HepG2 (cell line): ENCODE results near the gene MZF1. TPM values are rescaled to one million over a fixed set of nuclear protein-coding genes. Genes with fewer than 3 reads are reported as not detected.

Experiments used
- ATAC-seq: fragments of 200-7000 bp; cut with Tn5 transposase; 3 replicates; pipeline ENCODE4 v1.9.1; 2020; ENCODE audit warnings: mild to moderate bottlenecking, moderate library complexity
- BruUV-seq: library from RNA; stranded (reverse); fragments of 400-500 nt; replicated peaks from 2 replicates; lab custom pipeline; 2021; lab: Mats Ljungman, UMichigan
- CTCF ChIA-PET: fragments of 300-600 bp; formaldehyde crosslinking; extraction: SDS; loops from one replicate; lab custom pipeline; 2021; ENCODE audit warnings: low total read pairs, inconsistent platforms, low intra/inter-chr PET ratio; lab: Yijun Ruan, JAX
- POLR2A ChIA-PET: fragments of 350-600 bp; sonication (Branson Sonifier 250); formaldehyde crosslinking; loops from one replicate; lab custom pipeline; 2020; ENCODE audit warnings: antibody characterized with exemption, inconsistent platforms; lab: Yijun Ruan, JAX
- DNase-seq: peaks from one replicate; pipeline ENCODE4 v3.0.0-alpha.2; 2015; ENCODE audit warnings: low spot score
- FAIRE-seq: peaks from 3 replicates; lab custom pipeline; 2011; peaks lifted over from hg19 to GRCh38; lab: Jason Lieb, UNC
- H2AFZ ChIP-seq: one replicate; pipeline ENCODE4 v1.6.1; 2011; ENCODE audit warnings: low read length, inconsistent platforms
- H3K27ac ChIP-seq: fragments of 300-600 bp; 3 replicates; pipeline ENCODE4 v1.8.0; 2011; ENCODE audit warnings: mixed run types, mild to moderate bottlenecking, mixed read lengths, low read length, inconsistent platforms; ENCODE audit not compliant: insufficient read depth; ENCODE audit errors: extremely low read length
- H3K27me3 ChIP-seq, 2 experiments: fragments of 200-600 bp in 1 of 2; 2 replicates in 1 of 2; 3 replicates in 1 of 2; pipeline versions ENCODE4 v1.6.0 to v1.8.0; 2011; ENCODE audit warnings: low read length in 2 of 2, mild to moderate bottlenecking in 2 of 2, moderate library complexity in 2 of 2, inconsistent platforms in 1 of 2; ENCODE audit not compliant: insufficient read depth in 2 of 2, control insufficient read depth in 1 of 2
- H3K36me3 ChIP-seq, 2 experiments: fragments of 200-600 bp in 1 of 2; replicated peaks in 1 of 2; 2 replicates in 1 of 2; 3 replicates in 1 of 2; pipeline versions ENCODE4 v1.5.1 to v1.8.0; 2011; ENCODE audit warnings: low read length in 2 of 2, inconsistent platforms in 1 of 2; ENCODE audit not compliant: insufficient read depth in 2 of 2, control insufficient read depth in 1 of 2
- H3K4me1 ChIP-seq: 2 replicates; pipeline ENCODE4 v1.5.1; 2012; ENCODE audit warnings: low read length, inconsistent platforms; ENCODE audit not compliant: insufficient read depth
- H3K4me2 ChIP-seq: 2 replicates; pipeline ENCODE4 v1.6.0; 2011; ENCODE audit warnings: low read depth, low read length, inconsistent platforms
- H3K4me3 ChIP-seq, 3 experiments: fragments of 200-600 bp in 1 of 3; sonication (generic), shearing (Covaris generic) in 1 of 3; replicated peaks in 1 of 3; 2 replicates each; pipeline ENCODE4 v1.5.1; 2011 to 2016; ENCODE audit warnings: low read length in 3 of 3, inconsistent platforms in 2 of 3, low read depth in 2 of 3, mild to moderate bottlenecking in 2 of 3, control low read depth in 1 of 3, mixed read lengths in 1 of 3; ENCODE audit not compliant: insufficient read depth in 1 of 3
- H3K79me2 ChIP-seq: one replicate; pipeline ENCODE4 v1.6.1; 2011; ENCODE audit warnings: low read length, inconsistent platforms; ENCODE audit not compliant: insufficient read depth
- H3K9ac ChIP-seq: 2 replicates; pipeline ENCODE4 v1.6.0; 2011; ENCODE audit warnings: mild to moderate bottlenecking, low read depth, low read length, inconsistent platforms; ENCODE audit not compliant: insufficient read depth
- H3K9me3 ChIP-seq: 2 replicates; pipeline ENCODE4 v1.5.1; 2012; ENCODE audit warnings: mild to moderate bottlenecking, low read length
- H4K20me1 ChIP-seq: 2 replicates; pipeline ENCODE4 v1.6.0; 2011; ENCODE audit warnings: inconsistent platforms, mild to moderate bottlenecking, low read length, moderate library complexity; ENCODE audit not compliant: insufficient read depth
- HDAC2 ChIP-seq: sonication (generic); formaldehyde crosslinking; IDR thresholded peaks from 2 replicates; pipeline ENCODE4 v1.4.0; 2020; ENCODE audit warnings: missing genetic modification reagents
- LCORL ChIP-seq, 2 experiments: fragments of 450-650 bp in 1 of 2; sonication (generic) in 1 of 2; formaldehyde crosslinking in 1 of 2; IDR thresholded peaks; 2 replicates each; pipeline versions ENCODE4 v1.5.0 to v1.6.1; 2017 to 2020; ENCODE audit warnings: antibody characterized with exemption in 1 of 2, missing genetic modification reagents in 1 of 2
- ONECUT2 ChIP-seq: sonication (generic); formaldehyde crosslinking; IDR thresholded peaks from 2 replicates; pipeline ENCODE4 v1.4.0; 2020; ENCODE audit warnings: missing genetic modification reagents
- ZNF101 ChIP-seq: sonication (generic); formaldehyde crosslinking; IDR thresholded peaks from 2 replicates; pipeline ENCODE4 v1.4.0; 2020; ENCODE audit warnings: mild to moderate bottlenecking, low read depth, missing genetic modification reagents, borderline replicate concordance
- ZNF678 ChIP-seq: sonication (generic); formaldehyde crosslinking; IDR thresholded peaks from 2 replicates; pipeline ENCODE4 v1.4.0; 2020; ENCODE audit warnings: mild to moderate bottlenecking, missing genetic modification reagents
- whole genome bisulfite sequencing: methylation state at CpG from one replicate; pipeline ENCODE4 v1.1.6; 2017; ENCODE audit warnings: low lambda C conversion rate; 5-methylcytosine and 5-hydroxymethylcytosine counted together
- in situ Hi-C: cut with HindIII; loops from 2 replicates; pipeline ENCODE4 v1.10.0; 2017; ENCODE audit warnings: low pct_unique_long_range_greater_than_20kb; ENCODE audit not compliant: extremely low pct_ligation_motif_present
- intact Hi-C: fragments of 100-400 bp; cut with micrococcal nuclease; formaldehyde crosslinking; loops from one replicate; pipeline ENCODE4 v1.10.0; 2022; ENCODE audit not compliant: unreplicated experiment
- polyA plus RNA-seq, 8 experiments: library from polyadenylated mRNA; depleted of rRNA in 3 of 8; stranded (reverse) in 7 of 8; unstranded in 1 of 8; fragments of >200 nt; fragmentation: Illumina TruSeq in 4 of 8; extraction: Trizol in 4 of 8; gene quantifications; 2 replicates each; pipeline versions ENCODE4 v1.2.1 to v1.2.3, GENCODE V29; 2011 to 2016; ENCODE audit warnings: low read depth in 4 of 8, missing spikeins in 1 of 8, mixed read lengths in 1 of 8; ENCODE audit not compliant: insufficient read depth in 1 of 8
- total RNA-seq, 5 experiments: library from RNA; depleted of rRNA; stranded (reverse); fragments of >200 nt; fragmentation: Illumina TruSeq; extraction: Trizol; gene quantifications; 2 replicates each; pipeline ENCODE4 v1.2.3, GENCODE V29; 2016; ENCODE audit warnings: low read depth in 1 of 5
- TF ChIP-seq, protein P1 (sequence below), 2 experiments: sonication (generic) in 1 of 2; formaldehyde crosslinking in 1 of 2; IDR thresholded peaks; 2 replicates each; pipeline versions ENCODE4 v1.4.0 to v1.6.1; 2018 to 2020; ENCODE audit warnings: missing genetic modification reagents in 2 of 2, borderline replicate concordance in 1 of 2, low read depth in 1 of 2, mild to moderate bottlenecking in 1 of 2, missing biosample characterization in 1 of 2
- TF ChIP-seq, protein P2 (sequence below): sonication (generic); formaldehyde crosslinking; IDR thresholded peaks from 2 replicates; pipeline ENCODE4; 2020; ENCODE audit warnings: missing genetic modification reagents, mild to moderate bottlenecking, borderline replicate concordance

The MZF1 gene
- total and polyA plus RNA-seq, 2 of the 13 experiments (the other 11 are each of a cell fraction or from before 2014, with no cell fraction given) = 3.1 to 8.1 TPM

DNA sequence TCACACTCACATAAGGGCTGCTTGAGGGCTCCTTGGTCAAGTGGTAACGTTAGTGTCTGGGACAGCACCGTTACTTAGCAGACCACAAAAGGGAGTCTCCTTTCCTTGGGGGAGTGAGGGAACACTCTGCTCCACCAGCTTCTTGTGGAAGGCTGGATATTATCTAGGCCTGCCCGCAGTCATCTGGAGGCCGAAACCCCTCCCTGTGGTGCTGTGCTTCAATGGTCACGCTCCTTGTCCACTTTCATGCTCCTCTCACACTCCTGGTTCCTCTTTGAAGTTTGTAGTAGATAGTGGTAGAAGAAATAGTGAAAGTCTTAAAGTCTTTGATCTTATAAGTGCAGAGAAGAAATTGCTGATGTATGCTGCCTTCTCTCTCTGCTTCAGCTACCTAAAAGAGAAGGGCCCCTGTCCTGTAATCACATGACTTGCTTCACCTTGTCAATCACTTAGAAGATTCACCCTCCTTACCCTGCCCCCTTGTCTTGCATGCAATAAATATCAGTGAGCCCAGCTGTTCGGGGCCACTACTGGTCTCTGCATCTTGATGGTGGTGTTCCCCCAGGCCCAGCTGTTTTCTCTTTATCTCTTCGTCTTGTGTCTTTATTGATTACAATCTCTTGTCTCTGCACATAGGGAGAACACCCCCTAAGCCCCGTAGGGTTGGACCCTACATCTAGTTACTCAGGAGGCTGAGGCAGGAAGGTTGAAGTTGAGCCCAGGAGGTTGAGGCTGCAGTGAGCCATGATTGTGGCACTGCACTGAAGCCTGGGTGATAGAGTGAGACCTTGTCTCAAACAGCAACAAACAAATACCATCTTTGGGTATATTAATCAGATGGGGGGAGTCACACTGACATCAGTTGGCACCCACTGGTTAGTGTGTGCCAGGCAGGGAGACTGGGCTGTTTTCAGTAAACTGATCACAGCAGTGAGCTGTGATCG is 11.6 kb upstream of the MZF1 start (continued):
- TF ChIP-seq, protein P1, sequence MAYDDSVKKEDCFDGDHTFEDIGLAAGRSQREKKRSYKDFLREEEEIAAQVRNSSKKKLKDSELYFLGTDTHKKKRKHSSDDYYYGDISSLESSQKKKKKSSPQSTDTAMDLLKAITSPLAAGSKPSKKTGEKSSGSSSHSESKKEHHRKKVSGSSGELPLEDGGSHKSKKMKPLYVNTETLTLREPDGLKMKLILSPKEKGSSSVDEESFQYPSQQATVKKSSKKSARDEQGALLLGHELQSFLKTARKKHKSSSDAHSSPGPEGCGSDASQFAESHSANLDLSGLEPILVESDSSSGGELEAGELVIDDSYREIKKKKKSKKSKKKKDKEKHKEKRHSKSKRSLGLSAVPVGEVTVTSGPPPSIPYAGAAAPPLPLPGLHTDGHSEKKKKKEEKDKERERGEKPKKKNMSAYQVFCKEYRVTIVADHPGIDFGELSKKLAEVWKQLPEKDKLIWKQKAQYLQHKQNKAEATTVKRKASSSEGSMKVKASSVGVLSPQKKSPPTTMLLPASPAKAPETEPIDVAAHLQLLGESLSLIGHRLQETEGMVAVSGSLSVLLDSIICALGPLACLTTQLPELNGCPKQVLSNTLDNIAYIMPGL (CRISPR knock-in tag; IDR thresholded peaks at IDR 0.05; ENCODE audit: borderline replicate concordance in 1 of 2, low read depth in 1 of 2) = no peak

DNA sequence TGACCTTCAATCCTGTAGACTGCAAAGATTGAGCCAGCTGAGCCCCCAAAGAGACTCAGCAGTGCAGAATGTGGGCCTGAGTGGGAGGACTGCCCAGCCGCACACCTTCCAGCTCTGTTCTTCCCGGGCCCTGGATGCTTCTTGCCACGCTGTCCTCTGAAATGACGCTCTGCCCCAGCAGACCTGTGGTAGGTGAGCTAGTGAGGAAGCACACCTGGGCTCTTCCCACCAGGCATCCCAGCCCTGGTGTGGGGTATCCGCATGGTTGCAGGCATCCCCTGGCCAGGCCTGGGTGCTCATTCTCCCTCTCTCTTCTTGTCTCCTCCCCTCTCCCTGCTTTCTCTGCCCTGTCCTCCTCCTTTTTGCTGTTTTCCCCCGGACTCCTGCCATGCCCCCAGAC is 9.8 kb upstream of the MZF1 start:
- TF ChIP-seq, protein P2, sequence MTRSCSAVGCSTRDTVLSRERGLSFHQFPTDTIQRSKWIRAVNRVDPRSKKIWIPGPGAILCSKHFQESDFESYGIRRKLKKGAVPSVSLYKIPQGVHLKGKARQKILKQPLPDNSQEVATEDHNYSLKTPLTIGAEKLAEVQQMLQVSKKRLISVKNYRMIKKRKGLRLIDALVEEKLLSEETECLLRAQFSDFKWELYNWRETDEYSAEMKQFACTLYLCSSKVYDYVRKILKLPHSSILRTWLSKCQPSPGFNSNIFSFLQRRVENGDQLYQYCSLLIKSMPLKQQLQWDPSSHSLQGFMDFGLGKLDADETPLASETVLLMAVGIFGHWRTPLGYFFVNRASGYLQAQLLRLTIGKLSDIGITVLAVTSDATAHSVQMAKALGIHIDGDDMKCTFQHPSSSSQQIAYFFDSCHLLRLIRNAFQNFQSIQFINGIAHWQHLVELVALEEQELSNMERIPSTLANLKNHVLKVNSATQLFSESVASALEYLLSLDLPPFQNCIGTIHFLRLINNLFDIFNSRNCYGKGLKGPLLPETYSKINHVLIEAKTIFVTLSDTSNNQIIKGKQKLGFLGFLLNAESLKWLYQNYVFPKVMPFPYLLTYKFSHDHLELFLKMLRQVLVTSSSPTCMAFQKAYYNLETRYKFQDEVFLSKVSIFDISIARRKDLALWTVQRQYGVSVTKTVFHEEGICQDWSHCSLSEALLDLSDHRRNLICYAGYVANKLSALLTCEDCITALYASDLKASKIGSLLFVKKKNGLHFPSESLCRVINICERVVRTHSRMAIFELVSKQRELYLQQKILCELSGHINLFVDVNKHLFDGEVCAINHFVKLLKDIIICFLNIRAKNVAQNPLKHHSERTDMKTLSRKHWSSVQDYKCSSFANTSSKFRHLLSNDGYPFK (CRISPR knock-in tag) = no peak
- TF ChIP-seq LCORL (IDR thresholded peaks at IDR 0.05) = no peak
- no peak for TF ChIP-seq LCORL (CRISPR knock-in tag; IDR thresholded peaks at IDR 0.05)
- no peak for TF ChIP-seq ZNF101
- TF ChIP-seq ONECUT2 (CRISPR knock-in tag) = no peak
- TF ChIP-seq HDAC2 (CRISPR knock-in tag) = no peak
- no peak for TF ChIP-seq ZNF678 (CRISPR knock-in tag)
- CTCF ChIA-PET = no interaction called here
- ATAC-seq (no peak), DNase-seq (no peak), FAIRE-seq (no peak)
- Histone ChIP-seq H3K9me3 (no peaks in the 10 kb centered on the region), H3K4me2 (no peak overlapping the region), H3K4me3 (no peak overlapping the region), H4K20me1 (no peaks in the 10 kb centered on the region), H3K9ac (no peak overlapping the region), H2AFZ (no peak overlapping the region), H3K4me1 (no peaks in the 10 kb centered on the region), H3K79me2 (no peaks in the 10 kb centered on the region), H3K36me3 (peaks cover 5 to 13% of the 10 kb centered on the region in 2 experiments; a peak in 4 of 5 replicates), H3K27me3 (no peaks in the 10 kb centered on the region), H3K27ac (no peak overlapping the region)
- POLR2A ChIA-PET = no interaction called here
- in situ Hi-C loops (no loop called here), intact Hi-C loops (no loop called here)
- BruUV-seq = no TSS peak
- 97% methylated on average over 6 of the region's 6 CpGs for WGBS
